Panc1 (cell line): ENCODE measurements around the gene PCDH8. TPM values are rescaled to one million over a fixed set of nuclear protein-coding genes. Genes with fewer than 3 reads are reported as not detected.

Experiments used
- ATAC-seq: fragments of 200-7000 bp; cut with Tn5 transposase; 2 replicates; pipeline ENCODE4 v1.9.1; 2020; ENCODE audit warnings: mild to moderate bottlenecking, moderate library complexity
- BruUV-seq: library from RNA; stranded (reverse); fragments of 400-500 nt; replicated peaks from 2 replicates; lab custom pipeline; 2021; lab: Mats Ljungman, UMichigan
- CTCF ChIA-PET: fragments of 300-600 bp; sonication (Branson Sonifier 250); formaldehyde crosslinking; loops from one replicate; lab custom pipeline; 2022; ENCODE audit warnings: antibody characterized with exemption; lab: Charles Lee
- POLR2A ChIA-PET: fragments of 300-600 bp; sonication (Branson Sonifier 250); formaldehyde crosslinking; loops from one replicate; lab custom pipeline; 2022; ENCODE audit warnings: antibody characterized with exemption; lab: Charles Lee
- DNase-seq: peaks from one replicate; pipeline ENCODE4 v3.0.0-alpha.2; 2010; ENCODE audit warnings: low read depth, low spot score
- H3K27ac ChIP-seq: 2 replicates; pipeline ENCODE4 v1.5.1; 2011; ENCODE audit warnings: mild to moderate bottlenecking, low read length, inconsistent platforms
- H3K27me3 ChIP-seq: fragments of 200-500 bp; sonication (Bioruptor generic); 2 replicates; pipeline ENCODE4 v1.6.0; 2014; ENCODE audit warnings: low read length, inconsistent platforms; ENCODE audit not compliant: control insufficient read depth, insufficient read depth
- H3K36me3 ChIP-seq: fragments of 200-500 bp; sonication (Bioruptor generic); 2 replicates; pipeline ENCODE4 v1.5.1; 2014; ENCODE audit warnings: inconsistent platforms, mild to moderate bottlenecking, low read length, moderate library complexity; ENCODE audit not compliant: control insufficient read depth, insufficient read depth
- H3K4me1 ChIP-seq: 2 replicates; pipeline ENCODE4 v1.5.1; 2011; ENCODE audit warnings: inconsistent platforms, mild to moderate bottlenecking, low read length, moderate library complexity; ENCODE audit not compliant: control insufficient read depth, insufficient read depth
- H3K4me3 ChIP-seq, 2 experiments: 2 replicates each; pipeline ENCODE4 v1.5.1; 2011 to 2012; ENCODE audit warnings: low read depth in 2 of 2, low read length in 2 of 2, mild to moderate bottlenecking in 2 of 2, inconsistent platforms in 1 of 2, moderate library complexity in 1 of 2
- H3K9me3 ChIP-seq: fragments of 200-500 bp; sonication (Bioruptor generic); 2 replicates; pipeline ENCODE4 v1.5.1; 2014; ENCODE audit warnings: low read depth, mild to moderate bottlenecking, inconsistent platforms, low read length, moderate library complexity; ENCODE audit not compliant: control insufficient read depth, insufficient read depth
- POLR2AphosphoS5 ChIP-seq: IDR thresholded peaks from 2 replicates; pipeline ENCODE4 v1.6.1; 2012; ENCODE audit warnings: mild to moderate bottlenecking, low read depth, low read length, moderate library complexity
- SIN3A ChIP-seq: IDR thresholded peaks from 2 replicates; pipeline ENCODE4 v1.6.1; 2012; ENCODE audit warnings: low read depth, mild to moderate bottlenecking, low read length, moderate library complexity, borderline replicate concordance; ENCODE audit not compliant: insufficient read depth
- TCF7L2 ChIP-seq: IDR thresholded peaks from 2 replicates; pipeline ENCODE4 v1.6.1; 2011; ENCODE audit warnings: mild to moderate bottlenecking, low read depth, low read length, inconsistent platforms
- in situ Hi-C: cut with HindIII; loops from 2 replicates; pipeline ENCODE4 v1.10.0; 2016; ENCODE audit warnings: low sequenced_read_pairs, low pct_unique_long_range_greater_than_20kb
- intact Hi-C: fragments of 100-400 bp; cut with micrococcal nuclease; formaldehyde crosslinking; loops from one replicate; pipeline ENCODE4 v1.10.0; 2022; ENCODE audit not compliant: unreplicated experiment
- total RNA-seq: library from RNA; stranded (reverse); gene quantifications from one replicate; pipeline ENCODE4 v1.2.1, GENCODE V29; 2021; ENCODE audit not compliant: unreplicated experiment
- TF ChIP-seq, protein P1 (sequence below): fragments of 450-650 bp; IDR thresholded peaks from 2 replicates; pipeline ENCODE4 v1.5.1; 2017; ENCODE audit warnings: mild to moderate bottlenecking
- TF ChIP-seq, protein P2 (sequence below), 2 experiments: IDR thresholded peaks; 2 replicates each; pipeline ENCODE4 v1.6.1; 2011 to 2012; ENCODE audit warnings: low read depth in 2 of 2, control low read depth in 1 of 2, low read length in 1 of 2, mild to moderate bottlenecking in 1 of 2, moderate library complexity in 1 of 2; ENCODE audit not compliant: insufficient read depth in 1 of 2

The PCDH8 gene
- total RNA-seq, 1 experiment from 2014 or later: not detected

DNA sequence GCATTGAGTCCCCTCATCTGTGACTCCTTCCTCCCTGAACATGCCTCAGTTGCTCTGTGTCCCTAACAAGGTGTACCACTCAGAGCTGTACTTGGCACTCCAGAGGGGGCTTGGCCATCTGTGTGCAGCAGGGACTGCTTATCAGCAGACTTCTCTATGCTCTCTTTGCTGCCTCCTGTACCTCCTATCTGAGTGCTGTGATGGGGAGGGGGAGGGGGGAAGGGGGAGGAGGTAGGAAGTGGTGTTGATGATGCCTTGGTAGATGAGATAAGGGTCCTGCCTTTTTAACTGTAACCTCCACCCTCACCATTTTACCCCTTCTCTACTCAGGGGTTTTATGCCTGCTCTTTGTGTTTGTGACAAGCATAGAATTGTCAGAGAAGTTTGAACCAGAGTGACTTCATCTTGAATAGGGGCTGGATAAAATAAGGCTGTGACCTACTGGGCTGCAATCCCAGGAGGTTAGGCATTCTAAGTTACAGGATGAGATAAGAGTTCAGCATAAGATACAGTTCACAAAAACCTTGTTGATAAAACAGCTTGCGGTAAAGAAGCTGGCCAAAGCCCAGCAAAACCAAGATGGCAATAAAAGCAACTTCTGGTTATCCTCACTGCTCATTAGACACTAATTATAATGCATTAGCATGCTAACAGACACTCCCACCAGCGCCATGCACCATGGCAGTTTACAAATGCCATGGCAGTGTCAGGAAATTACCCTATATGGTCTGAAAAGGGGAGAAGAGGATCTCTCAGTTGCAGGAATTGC, 13.2 kb downstream of the PCDH8 start:
- Histone ChIP-seq H3K27me3 (no peaks in the 10 kb centered on the region), H3K9me3 (no peaks in the 10 kb centered on the region), H3K4me3 (no peak overlapping the region), H3K4me1 (no peaks in the 10 kb centered on the region), H3K36me3 (no peaks in the 10 kb centered on the region), H3K27ac (no peak overlapping the region)
- DNase-seq: no peak
- TF ChIP-seq SIN3A (no peak), POLR2AphosphoS5 (no peak), TCF7L2 (no peak)
- TF ChIP-seq, protein P1, sequence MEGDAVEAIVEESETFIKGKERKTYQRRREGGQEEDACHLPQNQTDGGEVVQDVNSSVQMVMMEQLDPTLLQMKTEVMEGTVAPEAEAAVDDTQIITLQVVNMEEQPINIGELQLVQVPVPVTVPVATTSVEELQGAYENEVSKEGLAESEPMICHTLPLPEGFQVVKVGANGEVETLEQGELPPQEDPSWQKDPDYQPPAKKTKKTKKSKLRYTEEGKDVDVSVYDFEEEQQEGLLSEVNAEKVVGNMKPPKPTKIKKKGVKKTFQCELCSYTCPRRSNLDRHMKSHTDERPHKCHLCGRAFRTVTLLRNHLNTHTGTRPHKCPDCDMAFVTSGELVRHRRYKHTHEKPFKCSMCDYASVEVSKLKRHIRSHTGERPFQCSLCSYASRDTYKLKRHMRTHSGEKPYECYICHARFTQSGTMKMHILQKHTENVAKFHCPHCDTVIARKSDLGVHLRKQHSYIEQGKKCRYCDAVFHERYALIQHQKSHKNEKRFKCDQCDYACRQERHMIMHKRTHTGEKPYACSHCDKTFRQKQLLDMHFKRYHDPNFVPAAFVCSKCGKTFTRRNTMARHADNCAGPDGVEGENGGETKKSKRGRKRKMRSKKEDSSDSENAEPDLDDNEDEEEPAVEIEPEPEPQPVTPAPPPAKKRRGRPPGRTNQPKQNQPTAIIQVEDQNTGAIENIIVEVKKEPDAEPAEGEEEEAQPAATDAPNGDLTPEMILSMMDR: no peak
- TF ChIP-seq, protein P2, sequence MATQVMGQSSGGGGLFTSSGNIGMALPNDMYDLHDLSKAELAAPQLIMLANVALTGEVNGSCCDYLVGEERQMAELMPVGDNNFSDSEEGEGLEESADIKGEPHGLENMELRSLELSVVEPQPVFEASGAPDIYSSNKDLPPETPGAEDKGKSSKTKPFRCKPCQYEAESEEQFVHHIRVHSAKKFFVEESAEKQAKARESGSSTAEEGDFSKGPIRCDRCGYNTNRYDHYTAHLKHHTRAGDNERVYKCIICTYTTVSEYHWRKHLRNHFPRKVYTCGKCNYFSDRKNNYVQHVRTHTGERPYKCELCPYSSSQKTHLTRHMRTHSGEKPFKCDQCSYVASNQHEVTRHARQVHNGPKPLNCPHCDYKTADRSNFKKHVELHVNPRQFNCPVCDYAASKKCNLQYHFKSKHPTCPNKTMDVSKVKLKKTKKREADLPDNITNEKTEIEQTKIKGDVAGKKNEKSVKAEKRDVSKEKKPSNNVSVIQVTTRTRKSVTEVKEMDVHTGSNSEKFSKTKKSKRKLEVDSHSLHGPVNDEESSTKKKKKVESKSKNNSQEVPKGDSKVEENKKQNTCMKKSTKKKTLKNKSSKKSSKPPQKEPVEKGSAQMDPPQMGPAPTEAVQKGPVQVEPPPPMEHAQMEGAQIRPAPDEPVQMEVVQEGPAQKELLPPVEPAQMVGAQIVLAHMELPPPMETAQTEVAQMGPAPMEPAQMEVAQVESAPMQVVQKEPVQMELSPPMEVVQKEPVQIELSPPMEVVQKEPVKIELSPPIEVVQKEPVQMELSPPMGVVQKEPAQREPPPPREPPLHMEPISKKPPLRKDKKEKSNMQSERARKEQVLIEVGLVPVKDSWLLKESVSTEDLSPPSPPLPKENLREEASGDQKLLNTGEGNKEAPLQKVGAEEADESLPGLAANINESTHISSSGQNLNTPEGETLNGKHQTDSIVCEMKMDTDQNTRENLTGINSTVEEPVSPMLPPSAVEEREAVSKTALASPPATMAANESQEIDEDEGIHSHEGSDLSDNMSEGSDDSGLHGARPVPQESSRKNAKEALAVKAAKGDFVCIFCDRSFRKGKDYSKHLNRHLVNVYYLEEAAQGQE (IDR thresholded peaks at IDR 0.05; ENCODE audit: insufficient read depth in 1 of 2, low read depth in 2 of 2, low read length in 1 of 2): no peak
- in situ Hi-C loops (no loop called here), intact Hi-C loops (no loop called here)
- no peak for ATAC-seq
- ChIA-PET POLR2A (no interaction called here), CTCF (no interaction called here)
- BruUV-seq: no TSS peak

DNA sequence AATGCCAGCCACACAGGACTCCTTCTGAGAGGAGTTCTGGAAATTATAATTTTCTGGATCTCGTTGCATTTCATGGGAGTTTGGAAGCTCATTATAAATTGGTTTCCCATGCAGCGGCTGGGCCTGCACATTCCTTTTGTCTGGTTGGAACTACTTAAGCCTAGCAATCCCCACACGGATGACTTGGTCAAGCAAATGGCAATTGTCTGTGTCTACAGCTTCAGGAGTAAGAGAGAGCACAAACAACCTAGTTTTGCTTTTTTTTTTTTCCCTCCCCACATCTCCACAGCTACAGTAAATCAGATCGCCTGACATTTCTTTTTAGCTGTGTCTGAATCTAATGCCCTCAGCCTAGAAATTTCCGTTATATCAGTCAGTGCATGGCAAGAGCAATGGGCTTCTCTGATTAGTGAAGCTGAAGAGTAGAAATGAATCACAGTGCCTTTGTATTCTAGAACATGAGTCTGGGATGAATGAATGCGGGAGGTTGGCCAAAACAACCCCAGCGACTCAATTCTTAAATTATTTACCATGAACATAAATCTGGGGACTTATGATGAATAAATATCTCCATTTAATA, 15.1 kb downstream of the PCDH8 start:
- H3K36me3 ChIP-seq: no peaks in the 10 kb centered on the region
- ChIA-PET CTCF (no interaction called here), POLR2A (no interaction called here)
- intact Hi-C loops (no loop called here), in situ Hi-C loops (no loop called here)
- DNase-seq: no peak
- no peaks in the 10 kb centered on the region for H3K9me3 ChIP-seq
- no peaks in the 10 kb centered on the region for H3K4me1 ChIP-seq
- TF ChIP-seq POLR2AphosphoS5 (no peak), TCF7L2 (no peak), SIN3A (no peak)
- TF ChIP-seq, protein P2 (IDR thresholded peaks at IDR 0.05; ENCODE audit: insufficient read depth in 1 of 2, low read depth in 2 of 2, low read length in 1 of 2): no peak
- TF ChIP-seq, protein P1: no peak
- no peak overlapping the region for H3K27ac ChIP-seq
- no TSS peak for BruUV-seq
- no peak overlapping the region for H3K4me3 ChIP-seq
- ATAC-seq: no peak
- H3K27me3 ChIP-seq: no peaks in the 10 kb centered on the region; the same call in 1 of the 2 replicates
